Smooth muscle cell (in vitro differentiated cells): ENCODE data around the gene FGB. TPM values are rescaled to one million over a fixed set of nuclear protein-coding genes. Genes with fewer than 3 reads are reported as not detected.

Experiments
- DNase-seq: peaks from one replicate; lab custom pipeline; 2025; ENCODE audit not compliant: unreplicated experiment; lab: John Stamatoyannopoulos, UW
- H2AFZ ChIP-seq: fragments of 200-600 bp; sonication (generic); 2 replicates; pipeline ENCODE4 v1.6.0; 2016; ENCODE audit warnings: antibody characterized with exemption, low read depth, mild to moderate bottlenecking
- H3F3A ChIP-seq: fragments of 200-600 bp; sonication (generic); 2 replicates; pipeline ENCODE4 v1.6.0; 2017; ENCODE audit warnings: antibody characterized with exemption, low read depth
- H3K27ac ChIP-seq: fragments of 200-600 bp; sonication (generic); 2 replicates; pipeline ENCODE4 v1.5.1; 2016; ENCODE audit warnings: low read depth, mild to moderate bottlenecking
- H3K27me3 ChIP-seq: fragments of 200-600 bp; sonication (generic); 2 replicates; pipeline ENCODE4 v1.6.1; 2016; ENCODE audit warnings: low read depth, mild to moderate bottlenecking
- H3K36me3 ChIP-seq: fragments of 200-600 bp; sonication (generic); 2 replicates; pipeline ENCODE4 v1.5.1; 2016; ENCODE audit warnings: low read depth
- H3K4me1 ChIP-seq: fragments of 200-600 bp; sonication (generic); 2 replicates; pipeline ENCODE4 v1.5.1; 2016; ENCODE audit warnings: low read depth
- H3K4me2 ChIP-seq: fragments of 200-600 bp; sonication (generic); 2 replicates; pipeline ENCODE4 v1.6.0; 2016; ENCODE audit warnings: mild to moderate bottlenecking
- H3K4me3 ChIP-seq: fragments of 200-600 bp; sonication (generic); 2 replicates; pipeline ENCODE4 v1.5.1; 2016; ENCODE audit warnings: mild to moderate bottlenecking
- H3K79me2 ChIP-seq: fragments of 200-600 bp; sonication (generic); 2 replicates; pipeline ENCODE4 v1.6.0; 2016; ENCODE audit warnings: low read depth, mild to moderate bottlenecking
- H3K9ac ChIP-seq: fragments of 200-600 bp; sonication (generic); 2 replicates; pipeline ENCODE4 v1.6.0; 2016; ENCODE audit warnings: low read depth
- H3K9me3 ChIP-seq: fragments of 200-600 bp; sonication (generic); replicated peaks from 2 replicates; pipeline ENCODE4 v1.5.1; 2016; ENCODE audit warnings: low read depth
- H4K20me1 ChIP-seq: fragments of 200-600 bp; sonication (generic); 2 replicates; pipeline ENCODE4 v1.6.0; 2016; ENCODE audit warnings: low read depth
- CTCF ChIP-seq: fragments of 200-600 bp; sonication (generic); IDR thresholded peaks from 2 replicates; pipeline ENCODE4 v1.5.1; 2017; ENCODE audit warnings: borderline replicate concordance, mild to moderate bottlenecking, antibody characterized with exemption; ENCODE audit not compliant: insufficient read depth, poor library complexity, severe bottlenecking
- WGBS: methylation state at CpG from one replicate; pipeline ENCODE4 v1.1.7; 2016; ENCODE audit warnings: low lambda C conversion rate; 5-methylcytosine and 5-hydroxymethylcytosine counted together
- polyA plus RNA-seq: library from polyadenylated mRNA; unstranded; fragments of >200 nt; fragmentation: Nextera tagmentation; extraction: Ambion mirVana; gene quantifications from 2 replicates; pipeline ENCODE4 v1.2.1, GENCODE V29; 2016
- total RNA-seq: library from RNA; depleted of rRNA; stranded (reverse); fragments of >200 nt; gene quantifications from 2 replicates; pipeline ENCODE4 v1.2.3, GENCODE V29; 2014

The FGB gene
- total and polyA plus RNA-seq, 2 experiments from 2014 or later, result 1.1 TPM; not detected in 1

GRCh38 chr4:154604696-154605200, 41.9 kb downstream of the FGB start:
- Histone ChIP-seq H3K9ac (no peak overlapping the region), H2AFZ (no peak overlapping the region), H3F3A (no peaks in the 10 kb centered on the region), H3K4me3 (no peak overlapping the region), H3K4me2 (no peak overlapping the region), H3K4me1 (no peaks in the 10 kb centered on the region), H3K36me3 (no peaks in the 10 kb centered on the region), H3K27me3 (peaks cover 19% of the 10 kb centered on the region), H3K79me2 (no peaks in the 10 kb centered on the region), H3K27ac (no peak overlapping the region), H3K9me3 (no peaks in the 10 kb centered on the region), H4K20me1 (no peaks in the 10 kb centered on the region)
- no peak for DNase-seq
- no peak for TF ChIP-seq CTCF
- 68% methylated on average over 4 of the region's 4 CpGs for WGBS

- Histone ChIP-seq H3K4me3 (no peak overlapping the region), H3K9ac (no peak overlapping the region), H3F3A (no peaks in the 10 kb centered on the region), H3K4me2 (no peak overlapping the region), H3K79me2 (no peaks in the 10 kb centered on the region), H3K27ac (no peak overlapping the region), H3K27me3 (peaks cover 30% of the 10 kb centered on the region), H2AFZ (no peak overlapping the region), H3K4me1 (no peaks in the 10 kb centered on the region), H3K9me3 (no peaks in the 10 kb centered on the region), H3K36me3 (no peaks in the 10 kb centered on the region), H4K20me1 (no peaks in the 10 kb centered on the region)
- no peak for DNase-seq
- TF ChIP-seq CTCF, result no peak
- WGBS, result 87% methylated on average over 6 of the region's 6 CpGs
Measured at GRCh38 chr4:154606728-154607723, 44.2 kb downstream of the FGB start.

- H3K4me2 ChIP-seq, result no peak overlapping the region
- H3K9me3 ChIP-seq, result no peaks in the 10 kb centered on the region
- peak overlapping the region; percentile 25 for H3K4me3 ChIP-seq
- no peak overlapping the region for H2AFZ ChIP-seq
- DNase-seq, result no peak
- no peaks in the 10 kb centered on the region for H4K20me1 ChIP-seq
- WGBS, result 86% methylated on average over 3 of the region's 3 CpGs
- no peak overlapping the region for H3K9ac ChIP-seq
- H3K27me3 ChIP-seq, result peaks cover 30% of the 10 kb centered on the region
- no peaks in the 10 kb centered on the region for H3K4me1 ChIP-seq
- H3K27ac ChIP-seq, result no peak overlapping the region
- no peaks in the 10 kb centered on the region for H3F3A ChIP-seq
- H3K36me3 ChIP-seq, result no peaks in the 10 kb centered on the region
- TF ChIP-seq CTCF, result no peak
- H3K79me2 ChIP-seq, result no peaks in the 10 kb centered on the region
Measured at GRCh38 chr4:154608361-154609252, 45.8 kb downstream of the FGB start.
